HepG2 (cell line): ENCODE measurements around the gene POU2AF2. TPM values are rescaled to one million over a fixed set of nuclear protein-coding genes. Genes with fewer than 3 reads are reported as not detected.

ENCODE experiments used
- ADNP ChIP-seq: sonication (generic); formaldehyde crosslinking; IDR thresholded peaks from 2 replicates; pipeline ENCODE4 v1.4.0; 2020; ENCODE audit warnings: missing genetic modification reagents
- DR1 ChIP-seq: sonication (generic); formaldehyde crosslinking; IDR thresholded peaks from 2 replicates; pipeline ENCODE4 v1.8.0; 2021; ENCODE audit warnings: mild to moderate bottlenecking, missing genetic modification reagents, inconsistent platforms
- MEF2D ChIP-seq: sonication (generic); formaldehyde crosslinking; IDR thresholded peaks from 2 replicates; pipeline ENCODE4 v1.5.1; 2020; ENCODE audit warnings: mild to moderate bottlenecking, missing genetic modification reagents
- MZF1 ChIP-seq: sonication (generic); formaldehyde crosslinking; IDR thresholded peaks from 2 replicates; pipeline ENCODE4 v1.8.1; 2023; ENCODE audit warnings: mild to moderate bottlenecking, missing genetic modification reagents, borderline replicate concordance
- NR2F1 ChIP-seq, 2 experiments: fragments of 450-650 bp in 1 of 2; formaldehyde crosslinking in 1 of 2; IDR thresholded peaks; 2 replicates each; pipeline versions ENCODE4 v1.5.0 to v1.6.1; 2016 to 2020; ENCODE audit warnings: mild to moderate bottlenecking in 1 of 2, missing compliant biosample characterization in 1 of 2, missing genetic modification reagents in 1 of 2, moderate library complexity in 1 of 2
- SOX6 ChIP-seq, 2 experiments: fragments of 450-650 bp in 1 of 2; sonication (generic) in 1 of 2; formaldehyde crosslinking in 1 of 2; IDR thresholded peaks; 2 replicates each; pipeline versions ENCODE4 v1.4.0 to v1.6.1; 2017 to 2020; ENCODE audit warnings: antibody characterized with exemption in 1 of 2, mild to moderate bottlenecking in 1 of 2, missing genetic modification reagents in 1 of 2
- SRSF9 ChIP-seq: fragments of 200-400 bp; formaldehyde crosslinking; IDR thresholded peaks from 2 replicates; pipeline ENCODE4 v1.6.1; 2018; ENCODE audit warnings: borderline replicate concordance, mild to moderate bottlenecking, low read depth, low read length; ENCODE audit not compliant: insufficient read depth, poor library complexity, severe bottlenecking
- ZMYM3 ChIP-seq: sonication (generic); formaldehyde crosslinking; IDR thresholded peaks from 2 replicates; pipeline ENCODE4 v1.5.1; 2020; ENCODE audit warnings: mild to moderate bottlenecking, missing genetic modification reagents
- polyA plus RNA-seq, 8 experiments: library from polyadenylated mRNA; depleted of rRNA in 3 of 8; stranded (reverse) in 7 of 8; unstranded in 1 of 8; fragments of >200 nt; fragmentation: Illumina TruSeq in 4 of 8; extraction: Trizol in 4 of 8; gene quantifications; 2 replicates each; pipeline versions ENCODE4 v1.2.1 to v1.2.3, GENCODE V29; 2011 to 2016; ENCODE audit warnings: low read depth in 4 of 8, missing spikeins in 1 of 8, mixed read lengths in 1 of 8; ENCODE audit not compliant: insufficient read depth in 1 of 8
- total RNA-seq, 5 experiments: library from RNA; depleted of rRNA; stranded (reverse); fragments of >200 nt; fragmentation: Illumina TruSeq; extraction: Trizol; gene quantifications; 2 replicates each; pipeline ENCODE4 v1.2.3, GENCODE V29; 2016; ENCODE audit warnings: low read depth in 1 of 5
- TF ChIP-seq, protein P1 (sequence below), 2 experiments: sonication (generic) in 1 of 2; formaldehyde crosslinking in 1 of 2; IDR thresholded peaks; 2 replicates each; pipeline versions ENCODE4 v1.6.1 to v1.9.0; 2014 to 2022; ENCODE audit warnings: antibody characterized with exemption in 1 of 2, borderline replicate concordance in 1 of 2, inconsistent platforms in 1 of 2, low read depth in 1 of 2, missing genetic modification reagents in 1 of 2
- TF ChIP-seq, protein P2 (sequence below): sonication (generic); formaldehyde crosslinking; IDR thresholded peaks from 2 replicates; pipeline ENCODE4 v1.4.0; 2020; ENCODE audit warnings: mild to moderate bottlenecking, missing genetic modification reagents
- TF ChIP-seq, protein P3 (sequence below): sonication (generic); formaldehyde crosslinking; IDR thresholded peaks from 2 replicates; pipeline ENCODE4 v1.8.1; 2023; ENCODE audit warnings: missing genetic modification reagents, mild to moderate bottlenecking, borderline replicate concordance
- TF ChIP-seq, protein P4 (sequence below): sonication (generic); formaldehyde crosslinking; IDR thresholded peaks from 2 replicates; pipeline ENCODE4 v1.5.0; 2020; ENCODE audit warnings: mild to moderate bottlenecking, missing genetic modification reagents

POU2AF2 gene
- total and polyA plus RNA-seq, 2 of the 13 experiments (the other 11 are each of a cell fraction or from before 2014, with no cell fraction given), result 0.11 TPM; not detected in 1

DNA sequence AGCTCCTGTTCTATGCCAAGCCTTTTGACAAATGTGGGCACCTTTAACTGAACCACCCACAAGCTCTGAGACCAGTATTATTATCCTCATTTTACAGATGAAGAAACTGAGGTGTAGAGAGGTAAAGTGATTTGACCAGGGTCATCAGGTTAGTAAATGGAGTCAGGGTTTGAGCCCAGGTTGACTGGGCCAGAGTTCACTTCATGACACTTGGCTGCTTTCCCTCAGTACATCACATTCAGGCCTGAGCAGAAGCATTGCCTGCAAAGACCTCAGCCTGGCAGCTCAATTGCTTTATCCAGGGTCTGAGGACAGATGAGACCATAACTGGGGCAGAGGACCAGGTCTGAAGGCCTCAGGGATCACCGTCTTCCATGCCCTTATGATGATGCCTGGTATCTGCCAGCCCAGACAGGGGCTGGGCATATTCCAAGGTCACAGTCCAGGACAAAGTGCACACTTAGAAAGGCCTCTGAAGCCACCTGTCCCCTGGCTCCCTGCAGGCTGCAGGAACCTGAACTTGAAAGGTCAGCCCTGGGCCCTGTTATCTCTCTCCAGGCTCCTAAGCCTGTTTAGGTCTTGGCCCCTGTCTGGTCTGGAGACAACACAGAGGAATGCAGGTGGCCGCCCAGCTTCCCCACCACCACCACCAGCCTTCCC, 84.8 kb downstream of the POU2AF2 start (continued):
- TF ChIP-seq, protein P1, sequence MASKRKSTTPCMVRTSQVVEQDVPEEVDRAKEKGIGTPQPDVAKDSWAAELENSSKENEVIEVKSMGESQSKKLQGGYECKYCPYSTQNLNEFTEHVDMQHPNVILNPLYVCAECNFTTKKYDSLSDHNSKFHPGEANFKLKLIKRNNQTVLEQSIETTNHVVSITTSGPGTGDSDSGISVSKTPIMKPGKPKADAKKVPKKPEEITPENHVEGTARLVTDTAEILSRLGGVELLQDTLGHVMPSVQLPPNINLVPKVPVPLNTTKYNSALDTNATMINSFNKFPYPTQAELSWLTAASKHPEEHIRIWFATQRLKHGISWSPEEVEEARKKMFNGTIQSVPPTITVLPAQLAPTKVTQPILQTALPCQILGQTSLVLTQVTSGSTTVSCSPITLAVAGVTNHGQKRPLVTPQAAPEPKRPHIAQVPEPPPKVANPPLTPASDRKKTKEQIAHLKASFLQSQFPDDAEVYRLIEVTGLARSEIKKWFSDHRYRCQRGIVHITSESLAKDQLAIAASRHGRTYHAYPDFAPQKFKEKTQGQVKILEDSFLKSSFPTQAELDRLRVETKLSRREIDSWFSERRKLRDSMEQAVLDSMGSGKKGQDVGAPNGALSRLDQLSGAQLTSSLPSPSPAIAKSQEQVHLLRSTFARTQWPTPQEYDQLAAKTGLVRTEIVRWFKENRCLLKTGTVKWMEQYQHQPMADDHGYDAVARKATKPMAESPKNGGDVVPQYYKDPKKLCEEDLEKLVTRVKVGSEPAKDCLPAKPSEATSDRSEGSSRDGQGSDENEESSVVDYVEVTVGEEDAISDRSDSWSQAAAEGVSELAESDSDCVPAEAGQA (IDR thresholded peaks at IDR 0.05; ENCODE audit: low read depth), result no peak
- TF ChIP-seq, protein P1 (CRISPR knock-in tag; IDR thresholded peaks at IDR 0.05; ENCODE audit: borderline replicate concordance), result no peak
- TF ChIP-seq, protein P2, sequence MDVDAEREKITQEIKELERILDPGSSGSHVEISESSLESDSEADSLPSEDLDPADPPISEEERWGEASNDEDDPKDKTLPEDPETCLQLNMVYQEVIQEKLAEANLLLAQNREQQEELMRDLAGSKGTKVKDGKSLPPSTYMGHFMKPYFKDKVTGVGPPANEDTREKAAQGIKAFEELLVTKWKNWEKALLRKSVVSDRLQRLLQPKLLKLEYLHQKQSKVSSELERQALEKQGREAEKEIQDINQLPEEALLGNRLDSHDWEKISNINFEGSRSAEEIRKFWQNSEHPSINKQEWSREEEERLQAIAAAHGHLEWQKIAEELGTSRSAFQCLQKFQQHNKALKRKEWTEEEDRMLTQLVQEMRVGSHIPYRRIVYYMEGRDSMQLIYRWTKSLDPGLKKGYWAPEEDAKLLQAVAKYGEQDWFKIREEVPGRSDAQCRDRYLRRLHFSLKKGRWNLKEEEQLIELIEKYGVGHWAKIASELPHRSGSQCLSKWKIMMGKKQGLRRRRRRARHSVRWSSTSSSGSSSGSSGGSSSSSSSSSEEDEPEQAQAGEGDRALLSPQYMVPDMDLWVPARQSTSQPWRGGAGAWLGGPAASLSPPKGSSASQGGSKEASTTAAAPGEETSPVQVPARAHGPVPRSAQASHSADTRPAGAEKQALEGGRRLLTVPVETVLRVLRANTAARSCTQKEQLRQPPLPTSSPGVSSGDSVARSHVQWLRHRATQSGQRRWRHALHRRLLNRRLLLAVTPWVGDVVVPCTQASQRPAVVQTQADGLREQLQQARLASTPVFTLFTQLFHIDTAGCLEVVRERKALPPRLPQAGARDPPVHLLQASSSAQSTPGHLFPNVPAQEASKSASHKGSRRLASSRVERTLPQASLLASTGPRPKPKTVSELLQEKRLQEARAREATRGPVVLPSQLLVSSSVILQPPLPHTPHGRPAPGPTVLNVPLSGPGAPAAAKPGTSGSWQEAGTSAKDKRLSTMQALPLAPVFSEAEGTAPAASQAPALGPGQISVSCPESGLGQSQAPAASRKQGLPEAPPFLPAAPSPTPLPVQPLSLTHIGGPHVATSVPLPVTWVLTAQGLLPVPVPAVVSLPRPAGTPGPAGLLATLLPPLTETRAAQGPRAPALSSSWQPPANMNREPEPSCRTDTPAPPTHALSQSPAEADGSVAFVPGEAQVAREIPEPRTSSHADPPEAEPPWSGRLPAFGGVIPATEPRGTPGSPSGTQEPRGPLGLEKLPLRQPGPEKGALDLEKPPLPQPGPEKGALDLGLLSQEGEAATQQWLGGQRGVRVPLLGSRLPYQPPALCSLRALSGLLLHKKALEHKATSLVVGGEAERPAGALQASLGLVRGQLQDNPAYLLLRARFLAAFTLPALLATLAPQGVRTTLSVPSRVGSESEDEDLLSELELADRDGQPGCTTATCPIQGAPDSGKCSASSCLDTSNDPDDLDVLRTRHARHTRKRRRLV (CRISPR knock-in tag), result no peak
- TF ChIP-seq MZF1, result no peak
- TF ChIP-seq, protein P3, sequence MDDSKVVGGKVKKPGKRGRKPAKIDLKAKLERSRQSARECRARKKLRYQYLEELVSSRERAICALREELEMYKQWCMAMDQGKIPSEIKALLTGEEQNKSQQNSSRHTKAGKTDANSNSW, result no peak
- TF ChIP-seq, protein P4, sequence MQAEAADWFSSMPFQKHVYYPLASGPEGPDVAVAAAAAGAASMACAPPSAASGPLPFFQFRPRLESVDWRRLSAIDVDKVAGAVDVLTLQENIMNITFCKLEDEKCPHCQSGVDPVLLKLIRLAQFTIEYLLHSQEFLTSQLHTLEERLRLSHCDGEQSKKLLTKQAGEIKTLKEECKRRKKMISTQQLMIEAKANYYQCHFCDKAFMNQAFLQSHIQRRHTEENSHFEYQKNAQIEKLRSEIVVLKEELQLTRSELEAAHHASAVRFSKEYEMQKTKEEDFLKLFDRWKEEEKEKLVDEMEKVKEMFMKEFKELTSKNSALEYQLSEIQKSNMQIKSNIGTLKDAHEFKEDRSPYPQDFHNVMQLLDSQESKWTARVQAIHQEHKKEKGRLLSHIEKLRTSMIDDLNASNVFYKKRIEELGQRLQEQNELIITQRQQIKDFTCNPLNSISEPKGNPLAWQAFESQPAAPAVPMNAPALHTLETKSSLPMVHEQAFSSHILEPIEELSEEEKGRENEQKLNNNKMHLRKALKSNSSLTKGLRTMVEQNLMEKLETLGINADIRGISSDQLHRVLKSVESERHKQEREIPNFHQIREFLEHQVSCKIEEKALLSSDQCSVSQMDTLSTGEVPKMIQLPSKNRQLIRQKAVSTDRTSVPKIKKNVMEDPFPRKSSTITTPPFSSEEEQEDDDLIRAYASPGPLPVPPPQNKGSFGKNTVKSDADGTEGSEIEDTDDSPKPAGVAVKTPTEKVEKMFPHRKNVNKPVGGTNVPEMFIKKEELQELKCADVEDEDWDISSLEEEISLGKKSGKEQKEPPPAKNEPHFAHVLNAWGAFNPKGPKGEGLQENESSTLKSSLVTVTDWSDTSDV (CRISPR knock-in tag), result no peak
- TF ChIP-seq SOX6 (IDR thresholded peaks at IDR 0.05), result no peak
- peak; percentile 29; the same call in 1 of the 2 replicates for TF ChIP-seq SOX6 (CRISPR knock-in tag; IDR thresholded peaks at IDR 0.05)
- TF ChIP-seq SRSF9, result no peak
- 0 out of 2 replicates have a peak, but pooled peaks have one; percentile 19 for TF ChIP-seq DR1 (CRISPR knock-in tag)
- TF ChIP-seq ZMYM3 (CRISPR knock-in tag), result 0 out of 2 replicates have a peak, but pooled peaks have one; percentile 42
- TF ChIP-seq MEF2D (CRISPR knock-in tag), result no peak
- no peak for TF ChIP-seq ADNP
- TF ChIP-seq NR2F1 (CRISPR knock-in tag; IDR thresholded peaks at IDR 0.05), result peak in 1 of 2 experiments; percentile 36; a peak in 1 of 4 replicates
